ENCODE results near the gene MAD1L1.
A peak's percentile ranks its signal among the peaks of the same experiment; 100 is the strongest.

Gene MAD1L1

GRCh38 chr7:2248984-2249694 lies 16.4 kb upstream of the MAD1L1 start:
- DNase-seq = peak; percentile 68 to 76 (median 68)
- peak overlapping the region in 3 of 7 experiments; percentile 36 to 51 (median 36) for H3K4me3 ChIP-seq (ENCODE audit: control insufficient read depth in 1 of 7, extremely low read depth in 1 of 7, insufficient read depth in 4 of 7, low read depth in 2 of 7, low read length in 6 of 7)
- ChIA-PET CTCF (interaction anchor here (1.0 to 3.2 kb wide), 9 partner anchors 9 to 99 kb away, joined by 3 to 21 read pairs (median 5); partner anchors contain the start of gene MAD1L1), POLR2A (interaction anchor here (0.5 to 0.9 kb wide), 3 partner anchors 22 to 97 kb away, joined by 5 to 14 read pairs (median 5); no protein-coding TSS in a partner anchor)
- H3K36me3 ChIP-seq (ENCODE audit: control insufficient read depth in 4 of 4, insufficient read depth in 4 of 4, low read length in 3 of 4) = peaks cover 3 to 36% (median 4%) of the 10 kb centered on the region in 4 experiments
- no peaks in the 10 kb centered on the region for H3K27me3 ChIP-seq (replicated peaks in 2 of 5; ENCODE audit: control insufficient read depth in 4 of 5, insufficient read depth in 5 of 5, low read length in 4 of 5)
- H3K9me3 ChIP-seq (ENCODE audit: control extremely low read depth in 1 of 5, control insufficient read depth in 4 of 5, insufficient read depth in 2 of 5, low read depth in 1 of 5, low read length in 4 of 5) = no peaks in the 10 kb centered on the region
- WGBS (ENCODE audit: insufficient coverage) = 1% methylated on average over 21 of the region's 24 CpGs
- H3K27ac ChIP-seq (ENCODE audit: insufficient read depth in 1 of 2, low read depth in 1 of 2, low read length in 2 of 2, poor library complexity in 1 of 2, severe bottlenecking in 2 of 2) = peak overlapping the region in 1 of 2 experiments; percentile 25
- H3K4me1 ChIP-seq (ENCODE audit: control extremely low read depth in 1 of 4, control insufficient read depth in 4 of 4, insufficient read depth in 4 of 4, low read length in 3 of 4) = peaks cover 5 to 82% (median 69%) of the 10 kb centered on the region in 4 experiments

DNA sequence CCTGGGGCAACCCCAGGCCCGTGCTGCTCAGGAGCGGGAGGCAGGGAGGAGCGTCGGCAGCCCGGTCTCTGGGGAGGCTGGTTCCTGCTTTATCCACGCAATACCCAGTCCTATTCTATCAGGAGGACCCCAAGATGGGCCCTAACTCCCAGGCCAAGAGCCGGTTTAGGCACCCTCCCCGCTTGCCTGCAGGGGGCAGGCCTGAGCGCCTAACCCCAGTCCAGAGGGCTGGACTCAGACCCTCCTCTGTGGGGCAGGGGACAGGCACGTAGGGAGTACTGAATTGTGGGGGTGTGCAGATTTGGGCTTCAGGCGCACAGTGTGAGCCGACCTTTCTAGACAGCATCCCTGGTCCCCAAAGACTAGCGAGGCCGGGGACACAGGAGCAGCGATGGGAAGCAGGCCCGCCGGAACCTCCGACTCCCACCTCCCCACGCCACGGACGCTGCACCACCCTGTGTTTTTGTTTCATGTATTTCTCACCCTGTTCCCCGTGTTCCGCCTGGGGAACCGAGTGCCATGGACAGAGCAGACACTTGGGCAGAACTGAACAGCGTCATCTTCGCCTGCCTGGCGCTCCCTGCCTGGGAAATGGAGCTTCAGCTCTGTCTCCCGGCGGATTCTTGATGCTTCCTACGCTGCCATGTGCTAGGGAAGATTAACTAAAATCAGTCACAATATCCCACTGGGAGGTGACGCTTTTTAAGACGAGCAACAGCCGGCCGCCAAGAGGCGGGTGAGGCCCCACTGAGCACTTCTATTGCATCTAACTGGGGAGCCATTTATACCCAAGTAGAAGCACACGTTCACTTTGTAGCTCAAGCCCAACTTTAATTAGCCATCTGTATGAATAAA lies 14.6 kb upstream of the MAD1L1 start:
- ChIA-PET POLR2A (no interaction called here), CTCF (interaction anchor here (1.0 to 3.2 kb wide), 9 partner anchors 8 to 101 kb away, joined by 3 to 21 read pairs (median 5); partner anchors contain the start of gene MAD1L1)
- Histone ChIP-seq H3K4me3 (ENCODE audit: control insufficient read depth in 1 of 7, extremely low read depth in 1 of 7, insufficient read depth in 4 of 7, low read depth in 2 of 7, low read length in 6 of 7) (peak overlapping the region in 1 of 7 experiments; percentile 13), H3K27me3 (replicated peaks in 2 of 5; ENCODE audit: control insufficient read depth in 4 of 5, insufficient read depth in 5 of 5, low read length in 4 of 5) (no peaks in the 10 kb centered on the region), H3K27ac (ENCODE audit: insufficient read depth in 1 of 2, low read depth in 1 of 2, low read length in 2 of 2, poor library complexity in 1 of 2, severe bottlenecking in 2 of 2) (no peak overlapping the region), H3K4me1 (ENCODE audit: control extremely low read depth in 1 of 4, control insufficient read depth in 4 of 4, insufficient read depth in 4 of 4, low read length in 3 of 4) (peaks cover 5 to 91% (median 78%) of the 10 kb centered on the region in 4 experiments), H3K9me3 (ENCODE audit: control extremely low read depth in 1 of 5, control insufficient read depth in 4 of 5, insufficient read depth in 2 of 5, low read depth in 1 of 5, low read length in 4 of 5) (no peaks in the 10 kb centered on the region), H3K36me3 (ENCODE audit: control insufficient read depth in 4 of 4, insufficient read depth in 4 of 4, low read length in 3 of 4) (peaks cover 3 to 23% (median 4%) of the 10 kb centered on the region in 4 experiments)
- 92% methylated on average over 32 of the region's 36 CpGs for whole genome bisulfite sequencing (ENCODE audit: insufficient coverage)
- peak in 1 of 3 donors; percentile 18 for DNase-seq

- WGBS (ENCODE audit: insufficient coverage) = 7% methylated on average over 16 of the region's 22 CpGs
- Histone ChIP-seq H3K9me3 (ENCODE audit: control extremely low read depth in 1 of 5, control insufficient read depth in 4 of 5, insufficient read depth in 2 of 5, low read depth in 1 of 5, low read length in 4 of 5) (no peaks in the 10 kb centered on the region), H3K27me3 (replicated peaks in 2 of 5; ENCODE audit: control insufficient read depth in 4 of 5, insufficient read depth in 5 of 5, low read length in 4 of 5) (no peaks in the 10 kb centered on the region), H3K4me1 (ENCODE audit: control extremely low read depth in 1 of 4, control insufficient read depth in 4 of 4, insufficient read depth in 4 of 4, low read length in 3 of 4) (peaks cover 5 to 85% (median 79%) of the 10 kb centered on the region in 4 experiments), H3K36me3 (ENCODE audit: control insufficient read depth in 4 of 4, insufficient read depth in 4 of 4, low read length in 3 of 4) (peaks cover 0 to 15% (median 1%) of the 10 kb centered on the region in 4 experiments), H3K27ac (ENCODE audit: insufficient read depth in 1 of 2, low read depth in 1 of 2, low read length in 2 of 2, poor library complexity in 1 of 2, severe bottlenecking in 2 of 2) (peak overlapping the region in 1 of 2 experiments; percentile 49), H3K4me3 (ENCODE audit: control insufficient read depth in 1 of 7, extremely low read depth in 1 of 7, insufficient read depth in 4 of 7, low read depth in 2 of 7, low read length in 6 of 7) (peak overlapping the region in 5 of 7 experiments; percentile 3 to 49 (median 37))
- DNase-seq = peak; percentile 52 to 81 (median 77)
- POLR2A ChIA-PET = no interaction called here
- CTCF ChIA-PET = interaction anchor here (2.4 kb wide), 1 partner anchor 102 kb away, joined by 12 read pairs; no protein-coding TSS in a partner anchor
Measured at GRCh38 chr7:2245883-2246675, 13.3 kb upstream of the MAD1L1 start.

DNA sequence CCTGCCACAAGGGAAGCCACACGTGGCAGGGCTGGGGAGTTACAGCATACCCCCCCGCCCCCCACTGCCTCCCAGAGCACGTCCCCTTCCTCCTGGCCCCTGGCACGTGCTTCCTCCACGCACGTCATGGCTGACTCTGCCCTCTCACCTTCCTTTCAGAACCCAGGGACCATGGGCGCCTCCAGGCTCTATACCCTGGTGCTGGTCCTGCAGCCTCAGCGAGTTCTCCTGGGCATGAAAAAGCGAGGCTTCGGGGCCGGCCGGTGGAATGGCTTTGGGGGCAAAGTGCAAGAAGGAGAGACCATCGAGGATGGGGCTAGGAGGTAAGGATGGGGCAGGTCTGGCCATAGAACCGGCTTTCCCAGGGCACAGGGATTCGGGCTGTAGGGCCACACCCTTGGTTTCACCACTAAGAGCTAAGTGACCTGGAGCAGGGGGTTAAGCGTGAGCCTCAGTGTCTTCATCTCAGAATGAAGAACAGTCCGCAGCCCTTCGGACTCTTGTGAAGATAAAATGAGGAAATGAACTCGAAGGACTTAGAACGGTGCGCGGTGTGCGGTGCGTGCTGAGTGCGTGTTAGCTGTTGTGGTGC lies 11.8 kb upstream of the MAD1L1 start:
- ChIA-PET CTCF (interaction anchor here (0.8 to 2.4 kb wide), 2 partner anchors 15 to 103 kb away, joined by 3 to 12 read pairs; no protein-coding TSS in a partner anchor), POLR2A (interaction anchor here (1.1 kb wide), 1 partner anchor 103 kb away, joined by 3 read pairs; no protein-coding TSS in a partner anchor)
- Histone ChIP-seq H3K4me3 (ENCODE audit: control insufficient read depth in 1 of 7, extremely low read depth in 1 of 7, insufficient read depth in 4 of 7, low read depth in 2 of 7, low read length in 6 of 7) (no peak overlapping the region), H3K9me3 (ENCODE audit: control extremely low read depth in 1 of 5, control insufficient read depth in 4 of 5, insufficient read depth in 2 of 5, low read depth in 1 of 5, low read length in 4 of 5) (no peaks in the 10 kb centered on the region), H3K27ac (ENCODE audit: insufficient read depth in 1 of 2, low read depth in 1 of 2, low read length in 2 of 2, poor library complexity in 1 of 2, severe bottlenecking in 2 of 2) (no peak overlapping the region), H3K4me1 (ENCODE audit: control extremely low read depth in 1 of 4, control insufficient read depth in 4 of 4, insufficient read depth in 4 of 4, low read length in 3 of 4) (peaks cover 5 to 83% (median 79%) of the 10 kb centered on the region in 4 experiments), H3K27me3 (replicated peaks in 2 of 5; ENCODE audit: control insufficient read depth in 4 of 5, insufficient read depth in 5 of 5, low read length in 4 of 5) (no peaks in the 10 kb centered on the region), H3K36me3 (ENCODE audit: control insufficient read depth in 4 of 4, insufficient read depth in 4 of 4, low read length in 3 of 4) (peaks cover 0 to 16% (median 2%) of the 10 kb centered on the region in 4 experiments)
- DNase-seq = peak in 1 of 3 donors; percentile 31
- WGBS (ENCODE audit: insufficient coverage) = 75% methylated on average over 20 of the region's 25 CpGs

DNA sequence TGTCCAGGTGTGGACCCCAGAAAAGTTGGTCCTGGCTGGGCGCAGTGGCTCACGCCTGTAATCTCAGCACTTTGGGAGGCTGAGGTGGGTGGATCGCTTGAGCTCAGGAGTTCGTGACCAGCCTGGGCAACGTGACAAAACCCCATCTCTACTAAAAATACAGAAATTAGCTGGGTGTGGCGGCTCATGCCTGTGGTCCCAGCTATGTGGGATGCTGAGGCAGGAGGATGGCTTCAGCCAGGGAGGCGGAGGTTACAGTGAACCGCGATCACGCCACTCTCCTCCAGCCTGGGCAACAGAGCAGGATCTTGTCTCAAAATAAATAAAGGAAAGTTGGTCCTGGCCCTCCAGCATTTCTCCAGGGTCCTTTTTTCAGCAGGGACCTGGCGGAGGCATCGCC lies 10.7 kb upstream of the MAD1L1 start:
- ChIA-PET POLR2A (no interaction called here), CTCF (interaction anchor here (1.5 kb wide), 1 partner anchor 26 kb away, joined by 3 read pairs; no protein-coding TSS in a partner anchor)
- no peak for DNase-seq

More for the DNA sequence above, 10.7 kb upstream of the MAD1L1 start:
- H3K27me3 ChIP-seq (replicated peaks in 2 of 5; ENCODE audit: control insufficient read depth in 4 of 5, insufficient read depth in 5 of 5, low read length in 4 of 5) = no peaks in the 10 kb centered on the region
- H3K4me3 ChIP-seq (ENCODE audit: control insufficient read depth in 1 of 7, extremely low read depth in 1 of 7, insufficient read depth in 4 of 7, low read depth in 2 of 7, low read length in 6 of 7) = peak overlapping the region in 1 of 7 experiments; percentile 91
- no peaks in the 10 kb centered on the region for H3K9me3 ChIP-seq (ENCODE audit: control extremely low read depth in 1 of 5, control insufficient read depth in 4 of 5, insufficient read depth in 2 of 5, low read depth in 1 of 5, low read length in 4 of 5)
- no peak overlapping the region for H3K27ac ChIP-seq (ENCODE audit: insufficient read depth in 1 of 2, low read depth in 1 of 2, low read length in 2 of 2, poor library complexity in 1 of 2, severe bottlenecking in 2 of 2)
- 93% methylated on average over 9 of the region's 12 CpGs for WGBS (ENCODE audit: insufficient coverage)
- peaks cover under 1 to 24% (median 8%) of the 10 kb centered on the region in 4 experiments for H3K36me3 ChIP-seq (ENCODE audit: control insufficient read depth in 4 of 4, insufficient read depth in 4 of 4, low read length in 3 of 4)
- H3K4me1 ChIP-seq (ENCODE audit: control extremely low read depth in 1 of 4, control insufficient read depth in 4 of 4, insufficient read depth in 4 of 4, low read length in 3 of 4) = peaks cover 0 to 72% (median 69%) of the 10 kb centered on the region in 4 experiments

All from common myeloid progenitor, CD34-positive (primary cell).